ENCODE data around the gene ZCRB1. TPM values are rescaled to one million over a fixed set of nuclear protein-coding genes. Genes with fewer than 3 reads are reported as not detected.

Gene ZCRB1
- total and polyA plus RNA-seq, 3 donors from 2014 or later, result 54.6 to 101 (median 65.8) TPM

DNA sequence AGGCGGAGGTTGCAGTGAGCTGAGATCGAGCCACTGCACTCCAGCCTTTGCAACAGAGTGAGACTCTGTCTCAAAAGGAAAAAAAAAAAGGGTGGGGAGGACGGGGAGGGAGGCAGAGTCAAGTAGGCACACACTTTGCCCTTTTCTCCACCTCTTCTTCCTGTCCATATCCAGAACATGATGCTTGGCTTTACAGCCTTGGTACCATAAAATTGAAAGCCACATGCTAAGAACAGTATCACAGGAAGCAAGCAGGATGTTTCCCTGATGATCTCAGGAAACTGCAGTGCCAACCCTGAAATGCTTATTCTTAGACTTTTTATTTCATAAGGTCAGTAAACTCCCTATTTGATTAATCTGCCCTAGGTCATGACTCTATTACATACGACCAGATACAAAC lies 55.3 kb downstream of the ZCRB1 start:
- Histone ChIP-seq H3K9me3 (no peaks in the 10 kb centered on the region), H3K4me1 (no peaks in the 10 kb centered on the region), H3K27ac (no peak overlapping the region), H3K4me3 (no peak overlapping the region), H3K27me3 (no peaks in the 10 kb centered on the region), H3K36me3 (ENCODE audit: low read depth, missing control alignments) (no peaks in the 10 kb centered on the region)
- WGBS, 2 donors, result 73% methylated on average over 4 of the region's 4 CpGs
- DNase-seq, result no peak
- TF ChIP-seq CTCF (IDR thresholded peaks at IDR 0.05) (no peak), POLR2A (IDR thresholded peaks at IDR 0.05) (no peak)
- intact Hi-C loops (cut with DNase I; ENCODE audit: low total_unique reads), result no loop called here

DNA sequence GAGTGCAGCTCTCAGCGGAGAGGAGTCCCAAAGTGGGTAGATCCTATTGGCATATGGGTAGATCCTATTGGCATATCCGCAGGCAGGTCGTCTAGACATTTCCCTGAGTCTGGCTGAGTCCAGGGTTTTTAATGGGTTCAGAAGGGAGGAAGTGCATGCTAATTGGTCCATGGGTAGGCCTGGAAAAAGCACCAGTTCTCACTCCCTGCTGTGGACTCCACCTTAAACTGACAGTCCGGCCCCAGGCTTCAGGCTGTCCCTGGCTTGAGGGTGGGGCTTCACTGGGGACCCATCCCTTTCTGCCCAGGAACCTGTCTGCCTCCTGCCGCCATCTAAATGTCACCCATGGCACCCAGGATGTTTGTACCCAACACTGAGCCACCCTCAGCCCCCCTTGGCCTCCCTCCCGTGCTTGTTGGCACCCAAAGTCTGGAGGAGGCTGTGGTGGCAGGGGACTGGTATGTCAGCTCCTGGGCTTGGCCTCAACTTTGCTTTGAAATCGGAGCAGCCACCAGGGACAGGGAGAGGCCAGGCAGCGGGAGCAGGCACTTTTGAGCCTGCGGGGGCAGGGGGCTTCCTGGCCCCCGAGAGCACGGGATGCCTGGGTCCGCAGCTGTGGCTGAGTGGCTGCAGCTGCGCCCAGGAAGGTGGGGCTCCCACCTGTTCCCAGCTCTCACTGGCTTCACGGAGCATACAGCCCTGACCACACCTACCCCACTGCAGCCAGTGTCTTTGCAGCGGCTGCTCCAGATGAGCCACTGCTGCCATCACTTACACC lies 58.3 kb downstream of the ZCRB1 start:
- 83 to 91% methylated on average over 9 to 13 of the region's 15 CpGs for WGBS, 2 donors
- no peak overlapping the region for H3K4me3 ChIP-seq

GRCh38 chr12:42266579-42267230 lies 59.2 kb downstream of the ZCRB1 start:
- DNase-seq, result no peak
- Histone ChIP-seq H3K4me3 (no peak overlapping the region), H3K36me3 (ENCODE audit: low read depth, missing control alignments) (no peaks in the 10 kb centered on the region), H3K27me3 (no peaks in the 10 kb centered on the region), H3K9me3 (no peaks in the 10 kb centered on the region), H3K27ac (no peak overlapping the region), H3K4me1 (no peaks in the 10 kb centered on the region)
- intact Hi-C loops (cut with DNase I; ENCODE audit: low total_unique reads), result no loop called here
- WGBS, 2 donors, result 92 to 96% methylated on average over 14 to 17 of the region's 17 CpGs
- TF ChIP-seq CTCF (IDR thresholded peaks at IDR 0.05) (no peak), POLR2A (IDR thresholded peaks at IDR 0.05) (no peak)

More for the DNA sequence above, 58.3 kb downstream of the ZCRB1 start:
- no peaks in the 10 kb centered on the region for H3K27me3 ChIP-seq
- H3K4me1 ChIP-seq, result no peaks in the 10 kb centered on the region
- H3K36me3 ChIP-seq (ENCODE audit: low read depth, missing control alignments), result no peaks in the 10 kb centered on the region
- no peaks in the 10 kb centered on the region for H3K9me3 ChIP-seq
- no peak for TF ChIP-seq CTCF (IDR thresholded peaks at IDR 0.05)
- DNase-seq, result no peak
- H3K27ac ChIP-seq, result no peak overlapping the region
- intact Hi-C loops (cut with DNase I; ENCODE audit: low total_unique reads), result no loop called here

GRCh38 chr12:42262271-42262670 lies 63.6 kb downstream of the ZCRB1 start:
- H3K27me3 ChIP-seq, result no peaks in the 10 kb centered on the region
- H3K9me3 ChIP-seq, result no peaks in the 10 kb centered on the region
- intact Hi-C loops (cut with DNase I; ENCODE audit: low total_unique reads), result no loop called here
- no peak for DNase-seq
- no peaks in the 10 kb centered on the region for H3K4me1 ChIP-seq
- no peak for TF ChIP-seq CTCF (IDR thresholded peaks at IDR 0.05)
- TF ChIP-seq POLR2A (IDR thresholded peaks at IDR 0.05), result no peak
- H3K4me3 ChIP-seq, result no peak overlapping the region
- 88 to 93% methylated on average over 2 of the region's 2 CpGs for WGBS, 2 donors
- H3K27ac ChIP-seq, result no peak overlapping the region
- no peaks in the 10 kb centered on the region for H3K36me3 ChIP-seq (ENCODE audit: low read depth, missing control alignments)

Small RNA genes lying within 50 kb of the gene (microRNA-seq; reads per million reads assigned to microRNA genes)
- gene MIR7851 (ENCODE audit: borderline number of aligned reads in 2 of 2, borderline replicate concordance in 1 of 2), result 0 to 0.69 reads per million in 2 donors

Small RNA genes lying within 50 kb of the gene (small RNA-seq; reads per million reads assigned to genes)
- 0 reads per million in 2 donors for gene MIR7851
- 0 reads per million in 2 donors for gene RF00090

Other genes starting within 250 kb of the ZCRB1 start
- 10 to 100 TPM; 28.5 to 29.9 TPM for gene GXYLT1, start 181.2 kb downstream of the ZCRB1 start, total RNA-seq
- gene GXYLT1, start 181.2 kb downstream of the ZCRB1 start, polyA plus RNA-seq (ENCODE audit: insufficient read depth, low read depth, low replicate concordance), result 13.7 TPM
- gene YAF2, start 87.8 kb downstream of the ZCRB1 start, total RNA-seq, result 10 to 100 TPM; 26.6 to 33.1 TPM
- gene YAF2, start 87.8 kb downstream of the ZCRB1 start, polyA plus RNA-seq (ENCODE audit: insufficient read depth, low read depth, low replicate concordance), result 19.4 TPM
- gene PPHLN1, start 73 bp upstream of the ZCRB1 start, total RNA-seq, result 10 to 100 TPM; 83.1 to 91.7 TPM
- 101 TPM for gene PPHLN1, start 73 bp upstream of the ZCRB1 start, polyA plus RNA-seq (ENCODE audit: insufficient read depth, low read depth, low replicate concordance)